HG03196 (cell line): ENCODE measurements around the gene HLA-DOA.
A peak's percentile ranks its signal among the peaks of the same experiment; 100 is the strongest.

Experiments
- ATAC-seq: cut with Tn5 transposase; IDR thresholded peaks from one replicate; pipeline ENCODE4 v1.9.1; 2021; ENCODE audit not compliant: unreplicated experiment

The HLA-DOA gene

GRCh38 chr6:33017694-33018353 lies 8.4 kb upstream of the HLA-DOA start:
- ATAC-seq: no peak

GRCh38 chr6:33017018-33017417 lies 7.6 kb upstream of the HLA-DOA start:
- no peak for ATAC-seq

GRCh38 chr6:33015798-33016197 lies 6.4 kb upstream of the HLA-DOA start:
- no peak for ATAC-seq

GRCh38 chr6:33014841-33015634 lies 5.6 kb upstream of the HLA-DOA start:
- no peak for ATAC-seq

- no peak for ATAC-seq
These were observed 4.2 kb upstream of the HLA-DOA start for GRCh38 chr6:33013608-33014007.

GRCh38 chr6:33010356-33010755 lies 965 bp upstream of the HLA-DOA start:
- ATAC-seq: no peak

- ATAC-seq: no peak
These were observed 1.5 kb downstream of the HLA-DOA start for GRCh38 chr6:33007831-33008400.

GRCh38 chr6:33004940-33005339 lies 4.5 kb downstream of the HLA-DOA start:
- ATAC-seq: no peak

GRCh38 chr6:33001685-33002084 lies 7.7 kb downstream of the HLA-DOA start:
- ATAC-seq: no peak

- ATAC-seq: no peak
These were observed 9.3 kb downstream of the HLA-DOA start for GRCh38 chr6:33000055-33000454.

- ATAC-seq: no peak
These were observed 13.9 kb downstream of the HLA-DOA start for GRCh38 chr6:32995448-32995847.

- no peak for ATAC-seq
These were observed 15.9 kb downstream of the HLA-DOA start for GRCh38 chr6:32993363-32993973.

GRCh38 chr6:32991972-32992371 lies 17.4 kb downstream of the HLA-DOA start:
- no peak for ATAC-seq

GRCh38 chr6:32989368-32989767 lies 20.0 kb downstream of the HLA-DOA start:
- no peak for ATAC-seq

- peak; percentile 66 for ATAC-seq
These were observed 24.6 kb downstream of the HLA-DOA start for GRCh38 chr6:32984622-32985389.

- ATAC-seq: no peak
These were observed 25.3 kb downstream of the HLA-DOA start for GRCh38 chr6:32983964-32984621.

- no peak for ATAC-seq
These were observed 25.9 kb downstream of the HLA-DOA start for GRCh38 chr6:32983493-32983848.

GRCh38 chr6:32982702-32983492 lies 26.5 kb downstream of the HLA-DOA start:
- no peak for ATAC-seq

GRCh38 chr6:32982084-32982701 lies 27.2 kb downstream of the HLA-DOA start:
- ATAC-seq: no peak
